ENCODE measurements around the gene BBOX1.

The BBOX1 gene

GRCh38 chr11:27025957-27026733, 14.5 kb upstream of the BBOX1 start:
- no peak for DNase-seq

- no peak for DNase-seq
Observed at GRCh38 chr11:27028561-27028965, 12.1 kb upstream of the BBOX1 start.

GRCh38 chr11:27029966-27030365, 10.6 kb upstream of the BBOX1 start:
- DNase-seq: no peak

- DNase-seq: no peak
Observed at GRCh38 chr11:27031754-27032153, 8.9 kb upstream of the BBOX1 start.

- no peak for DNase-seq
Observed at GRCh38 chr11:27039873-27040272, 742 bp upstream of the BBOX1 start.

- DNase-seq: no peak
Observed at GRCh38 chr11:27041141-27041899, 705 bp downstream of the BBOX1 start.

- DNase-seq: no peak
Observed at GRCh38 chr11:27046956-27047355, 6.3 kb downstream of the BBOX1 start.

GRCh38 chr11:27052668-27053067, 12.1 kb downstream of the BBOX1 start:
- DNase-seq: no peak

GRCh38 chr11:27055065-27055682, 14.6 kb downstream of the BBOX1 start:
- no peak for DNase-seq

- DNase-seq: no peak
Observed at GRCh38 chr11:27057091-27057780, 16.6 kb downstream of the BBOX1 start.

- no peak for DNase-seq
Observed at GRCh38 chr11:27058456-27058855, 17.8 kb downstream of the BBOX1 start.

GRCh38 chr11:27059431-27059830, 18.8 kb downstream of the BBOX1 start:
- DNase-seq: no peak

- DNase-seq: no peak
Observed at GRCh38 chr11:27060816-27061460, 20.3 kb downstream of the BBOX1 start.

- no peak for DNase-seq
Observed at GRCh38 chr11:27061461-27061821, 20.8 kb downstream of the BBOX1 start.

GRCh38 chr11:27064086-27064485, 23.5 kb downstream of the BBOX1 start:
- DNase-seq: no peak

- no peak for DNase-seq
Observed at GRCh38 chr11:27075192-27075591, 34.6 kb downstream of the BBOX1 start.

- no peak for DNase-seq
Observed at GRCh38 chr11:27075655-27076054, 35.0 kb downstream of the BBOX1 start.

GRCh38 chr11:27076121-27076589, 35.5 kb downstream of the BBOX1 start:
- no peak for DNase-seq

GRCh38 chr11:27081056-27081455, 40.4 kb downstream of the BBOX1 start:
- no peak for DNase-seq

GRCh38 chr11:27083241-27083640, 42.6 kb downstream of the BBOX1 start:
- no peak for DNase-seq

- no peak for DNase-seq
Observed at GRCh38 chr11:27083782-27084181, 43.2 kb downstream of the BBOX1 start.

- no peak for DNase-seq
Observed at GRCh38 chr11:27084518-27084917, 43.9 kb downstream of the BBOX1 start.

- DNase-seq: no peak
Observed at GRCh38 chr11:27085111-27085510, 44.5 kb downstream of the BBOX1 start.
